ENCODE data around the gene GABRG3.

The GABRG3 gene

GRCh38 chr15:27506752-27507151 lies 535.8 kb downstream of the GABRG3 start:
- DNase-seq (ENCODE audit: low read depth): no peak

GRCh38 chr15:27509014-27509413 lies 538.0 kb downstream of the GABRG3 start:
- no peak for DNase-seq (ENCODE audit: low read depth)

- DNase-seq (ENCODE audit: low read depth): no peak
Observed at GRCh38 chr15:27512281-27513001, 541.5 kb downstream of the GABRG3 start.

GRCh38 chr15:27514526-27514925 lies 543.5 kb downstream of the GABRG3 start:
- DNase-seq (ENCODE audit: low read depth): no peak

GRCh38 chr15:27527490-27528067 lies 556.6 kb downstream of the GABRG3 start:
- DNase-seq (ENCODE audit: low read depth): no peak

- DNase-seq (ENCODE audit: low read depth): no peak
Observed at GRCh38 chr15:27529399-27529798, 558.4 kb downstream of the GABRG3 start.

- DNase-seq (ENCODE audit: low read depth): no peak
Observed at GRCh38 chr15:27530994-27531393, 560.0 kb downstream of the GABRG3 start.

- no peak for DNase-seq (ENCODE audit: low read depth)
Observed at GRCh38 chr15:27532358-27532757, 561.4 kb downstream of the GABRG3 start.

GRCh38 chr15:27535445-27536129 lies 564.6 kb downstream of the GABRG3 start:
- no peak for DNase-seq (ENCODE audit: low read depth)

- DNase-seq (ENCODE audit: low read depth): no peak
Observed at GRCh38 chr15:27538325-27538724, 567.3 kb downstream of the GABRG3 start.

- no peak for DNase-seq (ENCODE audit: low read depth)
Observed at GRCh38 chr15:27541581-27541980, 570.6 kb downstream of the GABRG3 start.

- no peak for DNase-seq (ENCODE audit: low read depth)
Observed at GRCh38 chr15:27545494-27546255, 574.7 kb downstream of the GABRG3 start.

- no peak for DNase-seq (ENCODE audit: low read depth)
Observed at GRCh38 chr15:27549746-27550145, 578.8 kb downstream of the GABRG3 start.

GRCh38 chr15:27550635-27551034 lies 579.7 kb downstream of the GABRG3 start:
- no peak for DNase-seq (ENCODE audit: low read depth)

GRCh38 chr15:27561816-27562215 lies 590.8 kb downstream of the GABRG3 start:
- DNase-seq (ENCODE audit: low read depth): no peak

- DNase-seq (ENCODE audit: low read depth): no peak
Observed at GRCh38 chr15:27563765-27564370, 592.9 kb downstream of the GABRG3 start.

- no peak for DNase-seq (ENCODE audit: low read depth)
Observed at GRCh38 chr15:27564656-27565055, 593.7 kb downstream of the GABRG3 start.

- no peak for DNase-seq (ENCODE audit: low read depth)
Observed at GRCh38 chr15:27570746-27571145, 599.8 kb downstream of the GABRG3 start.

GRCh38 chr15:27573805-27574485 lies 603.0 kb downstream of the GABRG3 start:
- no peak for DNase-seq (ENCODE audit: low read depth)

GRCh38 chr15:27574541-27575054 lies 603.6 kb downstream of the GABRG3 start:
- no peak for DNase-seq (ENCODE audit: low read depth)

- no peak for DNase-seq (ENCODE audit: low read depth)
Observed at GRCh38 chr15:27575521-27575920, 604.5 kb downstream of the GABRG3 start.
